Stimulated activated naive CD4-positive, alpha-beta T cell treated with Interleukin-2 at 50 U/mL for 16 hours (primary cell): Measurements from ENCODE around the gene FAM124A.

ENCODE experiments used
- DNase-seq: peaks from one replicate; lab custom pipeline; 2025; lab: John Stamatoyannopoulos, UW

The FAM124A gene, protein sequence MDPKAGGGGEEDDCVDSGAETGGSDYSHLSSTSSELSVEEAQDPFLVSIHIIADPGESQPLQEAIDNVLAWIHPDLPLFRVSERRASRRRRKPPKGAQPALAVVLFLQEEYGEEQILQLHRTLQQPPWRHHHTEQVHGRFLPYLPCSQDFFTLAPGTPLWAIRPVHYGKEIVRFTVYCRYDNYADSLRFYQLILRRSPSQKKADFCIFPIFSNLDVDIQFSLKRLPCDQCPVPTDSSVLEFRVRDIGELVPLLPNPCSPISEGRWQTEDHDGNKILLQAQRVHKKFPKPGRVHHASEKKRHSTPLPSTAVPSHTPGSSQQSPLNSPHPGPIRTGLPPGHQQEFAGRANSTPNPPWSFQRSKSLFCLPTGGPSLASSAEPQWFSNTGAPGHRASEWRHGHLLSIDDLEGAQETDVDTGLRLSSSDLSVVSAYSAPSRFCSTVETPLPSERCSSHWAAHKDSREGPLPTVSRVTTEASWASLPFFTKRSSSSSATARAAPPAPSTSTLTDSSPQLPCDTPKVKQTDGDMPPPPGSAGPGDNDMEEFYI

DNA sequence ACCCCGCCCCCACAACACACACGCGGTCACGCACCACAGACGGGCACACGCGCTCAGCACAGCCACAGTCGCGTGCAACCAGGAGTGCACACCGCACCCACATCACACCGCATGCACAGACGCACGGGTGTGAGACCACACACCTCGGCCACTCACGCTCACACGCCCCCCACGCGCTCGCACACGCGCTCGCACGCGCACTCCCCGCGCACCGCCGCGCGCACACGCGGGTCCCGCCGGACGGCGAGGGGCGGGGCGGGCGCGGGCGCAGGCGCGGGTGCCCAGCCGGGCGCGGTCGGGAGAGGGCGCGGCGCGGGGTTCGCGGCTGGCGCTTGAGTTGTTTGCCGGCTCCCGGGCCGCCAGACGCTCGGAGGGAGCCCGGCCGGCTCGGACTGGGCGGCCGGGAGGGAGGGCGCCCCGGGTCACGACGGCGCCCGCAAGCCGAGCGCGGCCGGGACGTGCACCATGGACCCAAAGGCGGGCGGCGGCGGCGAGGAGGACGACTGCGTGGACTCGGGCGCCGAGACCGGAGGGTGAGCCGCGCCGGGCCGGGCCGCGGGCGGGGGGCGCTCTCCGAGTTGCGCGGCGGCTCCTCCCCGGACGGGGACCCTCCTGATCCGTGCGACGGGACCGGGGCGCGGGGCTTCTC is at the start of gene FAM124A:
Gene FAM124A, plus strand, starts transcription at position 362 of the 649 bp plus-strand sequence. Its CDS starts 104 bp downstream, at position 466.
- DNase-seq: peak; percentile 17

DNA sequence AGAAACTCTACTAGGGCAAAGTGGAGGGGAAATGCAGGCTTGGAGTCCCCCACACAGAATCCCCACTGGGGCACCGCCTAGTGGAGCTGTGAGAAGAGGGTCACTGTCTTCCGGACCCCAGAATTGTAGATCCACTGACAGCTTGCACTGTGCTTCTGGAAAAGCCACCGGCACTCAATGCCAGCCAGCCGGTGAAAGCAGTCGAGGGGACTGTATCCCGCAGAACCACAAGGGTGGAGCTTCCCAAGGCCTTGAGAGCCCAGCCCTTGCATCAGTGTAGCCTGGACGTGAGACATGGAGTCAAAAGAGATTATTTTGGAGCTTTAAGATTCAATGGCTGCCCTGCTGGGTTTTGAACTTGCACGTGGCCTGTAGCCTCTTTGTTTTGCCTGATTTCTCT is 47.2 kb upstream of the FAM124A start:
- DNase-seq: no peak

DNA sequence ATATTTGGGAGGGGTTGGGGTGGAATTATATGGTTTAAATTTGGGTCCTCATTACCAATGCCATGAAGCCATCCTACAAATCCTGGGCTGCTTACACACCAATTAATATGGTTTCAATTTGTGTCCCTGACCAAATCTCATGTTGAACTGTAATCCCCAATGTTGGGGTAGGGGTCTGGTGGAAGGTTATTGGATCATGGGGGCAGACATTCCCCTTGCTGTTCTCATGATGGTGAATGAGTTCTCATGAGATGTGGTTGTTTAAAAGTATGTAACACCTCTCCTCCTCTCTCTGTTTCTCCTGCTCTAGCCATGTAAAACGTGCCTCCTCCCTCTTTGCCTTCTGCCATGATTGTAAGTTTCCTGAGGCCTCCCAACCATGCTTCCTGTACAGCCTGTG is 46.6 kb upstream of the FAM124A start:
- no peak for DNase-seq

DNA sequence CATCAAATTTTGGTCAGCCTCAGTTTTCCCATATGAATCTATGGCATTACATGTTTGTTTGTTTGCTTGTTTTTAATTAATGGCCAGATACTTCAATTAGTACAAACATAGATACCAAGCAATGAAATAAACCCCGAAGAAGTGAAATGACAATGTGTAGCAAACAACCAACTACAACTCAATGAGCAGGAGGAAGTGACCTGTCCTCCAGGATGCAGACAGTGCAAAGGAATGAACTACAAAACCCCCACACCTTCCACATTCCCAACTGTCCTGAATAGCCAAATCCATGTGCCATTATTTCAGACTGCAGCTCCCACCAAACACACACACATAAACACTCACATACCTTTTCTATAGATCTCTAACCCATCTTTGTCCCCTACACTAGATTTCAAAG is 45.0 kb upstream of the FAM124A start:
- DNase-seq: no peak

DNA sequence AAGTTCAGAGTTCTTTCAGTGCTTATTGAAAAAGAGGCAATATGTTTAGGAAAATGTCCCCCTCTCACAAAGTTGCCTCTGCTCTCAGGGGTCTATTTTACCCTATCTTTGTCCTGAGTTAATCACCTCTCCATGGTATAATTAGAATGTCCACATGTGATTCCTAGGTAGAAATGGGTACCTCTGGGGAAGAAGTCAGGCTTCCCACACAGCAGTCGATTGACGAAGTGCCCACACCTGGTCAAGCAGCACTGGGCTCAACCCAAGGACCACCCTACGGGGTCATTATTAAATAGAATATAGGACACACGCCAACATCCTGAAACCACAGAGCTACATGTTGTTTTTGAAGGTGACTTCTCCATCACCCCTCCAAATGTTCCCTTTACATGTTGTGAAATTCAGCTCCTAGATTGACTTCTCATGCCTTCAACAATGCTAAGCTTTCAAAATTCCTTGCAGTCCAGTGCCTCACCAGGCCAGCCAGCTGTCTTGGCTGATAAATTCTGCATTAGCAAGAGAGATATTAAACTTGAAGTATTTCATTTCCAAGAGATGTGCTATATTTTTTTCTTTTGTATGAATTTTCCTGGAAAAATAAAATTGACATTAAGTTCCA is 43.6 kb upstream of the FAM124A start:
- DNase-seq: no peak

DNA sequence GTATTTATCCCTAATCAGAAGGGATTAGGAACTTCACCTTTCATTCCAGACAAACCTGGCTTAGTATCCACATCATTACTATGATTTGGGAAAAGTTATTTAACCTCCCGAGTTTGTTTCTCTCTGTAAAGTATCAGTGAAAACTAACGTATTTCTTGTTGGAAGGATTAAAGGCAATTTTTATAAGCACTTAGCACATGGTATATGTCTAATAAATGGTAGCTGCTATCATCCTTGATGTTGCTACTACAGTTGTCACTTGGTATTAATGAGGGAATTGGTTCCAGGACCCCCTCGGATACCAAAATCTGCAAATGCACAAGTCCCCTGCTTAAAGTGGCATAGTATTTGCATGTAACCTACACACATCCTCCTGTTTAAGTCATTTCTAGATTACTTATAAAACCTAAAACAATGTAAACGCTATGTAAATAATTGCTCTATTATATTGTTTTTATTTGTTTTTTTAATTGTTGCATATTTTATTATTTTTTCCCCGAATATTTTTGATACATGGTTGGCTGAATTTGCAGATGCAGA is 42.7 kb upstream of the FAM124A start:
- no peak for DNase-seq

DNA sequence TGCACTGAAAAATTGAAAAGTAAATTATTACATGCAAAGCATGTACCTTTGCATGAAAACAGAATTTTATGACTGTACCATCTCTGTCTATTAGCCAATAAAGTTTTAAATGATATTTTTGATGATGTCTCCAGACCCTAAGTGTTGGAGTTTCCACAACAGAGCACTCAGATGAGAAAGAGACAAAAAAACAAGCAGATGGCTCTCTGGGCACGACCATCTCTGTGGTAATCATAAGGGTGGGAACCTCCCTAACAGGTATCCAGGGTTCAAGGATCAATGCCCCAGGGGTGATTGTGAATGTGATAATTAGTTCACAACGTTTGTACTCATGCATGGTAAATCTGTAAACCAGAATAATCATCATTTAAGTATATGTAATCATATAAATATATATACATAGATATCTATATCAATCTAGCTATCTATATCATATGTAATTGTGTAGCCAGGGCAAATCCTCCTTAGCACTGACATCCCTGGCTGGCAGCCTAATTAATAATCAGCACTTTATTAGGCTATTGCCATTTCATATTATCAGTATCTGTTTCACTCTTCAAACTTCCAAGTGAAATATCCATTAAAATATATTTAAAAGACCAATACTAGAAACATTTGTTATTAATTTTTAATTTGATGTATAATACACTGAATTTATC is 41.2 kb upstream of the FAM124A start:
- DNase-seq: no peak

DNA sequence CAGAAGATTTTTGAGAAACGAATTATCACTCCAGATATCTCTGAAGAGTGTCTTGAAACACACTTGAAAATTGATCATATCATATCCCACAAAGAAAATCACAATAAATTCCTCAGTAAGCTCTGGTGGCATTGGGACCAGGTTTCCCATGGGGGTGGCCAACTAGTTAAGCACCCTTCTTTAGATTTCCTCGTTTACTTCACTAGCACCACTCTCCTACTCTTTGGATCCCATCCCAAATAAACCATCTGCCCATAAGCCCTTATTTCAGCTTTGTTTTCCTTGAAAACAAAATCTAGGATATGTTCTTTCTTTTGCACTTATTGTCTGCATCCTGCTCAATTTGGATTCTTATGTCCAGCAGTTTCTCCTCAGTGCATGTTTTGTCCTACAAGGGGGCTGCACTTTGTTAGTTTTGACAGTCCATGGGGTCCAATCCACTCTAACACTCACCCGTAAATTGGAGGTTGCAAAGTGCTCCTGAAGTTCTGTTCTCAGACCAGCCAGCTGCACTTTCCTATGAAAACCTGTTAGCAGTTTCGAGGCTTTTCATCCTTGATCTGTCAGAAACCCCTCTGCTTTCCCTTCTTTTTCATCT is 40.3 kb upstream of the FAM124A start:
- no peak for DNase-seq

DNA sequence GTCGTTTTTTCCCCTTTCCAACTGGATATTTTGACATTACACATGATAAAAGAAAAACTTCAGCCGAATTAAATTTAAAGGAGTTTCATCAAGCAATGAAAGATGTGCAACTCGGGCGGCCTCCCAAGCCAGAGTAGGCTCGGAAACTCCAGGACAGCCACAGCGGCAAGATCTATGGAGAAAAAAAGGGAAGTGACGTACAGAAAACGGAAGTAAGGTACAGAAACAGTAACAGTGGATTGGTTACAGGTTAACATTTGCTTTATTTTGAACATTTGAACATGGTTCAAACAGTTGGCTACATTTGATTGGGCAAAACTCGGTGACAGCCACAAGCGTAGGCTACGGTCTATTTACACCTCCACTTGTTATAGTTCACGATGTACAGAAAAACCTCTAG is 30.5 kb upstream of the FAM124A start:
- DNase-seq: no peak

DNA sequence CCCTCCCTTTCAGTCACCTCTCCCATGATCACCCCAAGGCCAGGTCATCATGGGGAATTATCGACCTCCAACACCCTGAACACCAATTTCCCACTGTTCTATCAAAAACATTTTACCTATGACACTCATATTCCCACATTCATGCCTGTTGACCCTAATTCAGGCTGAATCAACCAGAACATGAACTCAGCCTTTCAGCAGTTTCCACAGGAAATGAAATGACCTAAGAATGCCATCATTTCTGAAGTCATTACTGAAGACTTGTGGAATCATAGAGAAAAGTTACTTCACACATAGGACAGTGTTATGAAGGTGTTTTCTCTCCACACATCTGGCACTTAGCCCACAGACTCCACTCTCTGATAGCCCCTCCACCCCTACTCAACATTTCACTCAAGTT is 29.9 kb upstream of the FAM124A start:
- DNase-seq: no peak

DNA sequence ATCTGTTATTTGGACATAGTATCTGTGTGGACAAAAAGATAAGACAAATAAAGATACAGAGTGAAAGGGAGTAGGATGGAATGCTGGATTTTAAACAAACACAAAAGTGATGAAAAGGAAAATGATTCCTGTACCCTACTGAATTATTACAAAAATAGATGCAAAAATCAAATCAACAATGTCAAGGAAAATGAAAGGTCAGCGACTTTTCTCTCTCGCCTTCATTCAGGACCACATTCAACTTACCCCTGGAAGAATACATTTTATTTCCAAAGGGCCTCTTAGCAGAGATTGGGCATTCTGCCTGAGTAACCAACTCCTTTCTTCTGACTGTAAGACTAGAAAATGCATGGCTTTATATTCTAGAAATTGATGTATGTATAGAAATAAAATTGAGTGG is 28.8 kb upstream of the FAM124A start:
- DNase-seq: no peak

DNA sequence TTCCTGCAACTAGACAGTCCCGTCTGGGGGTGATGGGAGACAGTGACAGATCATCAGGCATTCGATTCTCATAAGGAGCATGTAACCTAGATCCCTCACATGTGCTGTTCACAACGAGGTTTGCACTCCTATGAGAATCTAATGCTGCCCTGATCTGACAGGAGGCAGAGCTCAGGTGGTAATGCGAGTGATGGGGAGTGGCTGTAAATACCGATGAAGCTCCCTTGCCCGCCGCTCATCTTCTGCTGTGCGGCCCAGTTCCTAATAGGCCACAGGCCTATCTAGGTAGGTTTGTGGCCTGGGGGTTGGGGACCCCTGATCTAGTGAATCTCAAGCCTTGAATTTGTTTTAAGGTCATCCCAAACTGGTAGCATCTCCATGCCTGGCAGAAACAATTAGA is 27.3 kb upstream of the FAM124A start:
- DNase-seq: no peak

DNA sequence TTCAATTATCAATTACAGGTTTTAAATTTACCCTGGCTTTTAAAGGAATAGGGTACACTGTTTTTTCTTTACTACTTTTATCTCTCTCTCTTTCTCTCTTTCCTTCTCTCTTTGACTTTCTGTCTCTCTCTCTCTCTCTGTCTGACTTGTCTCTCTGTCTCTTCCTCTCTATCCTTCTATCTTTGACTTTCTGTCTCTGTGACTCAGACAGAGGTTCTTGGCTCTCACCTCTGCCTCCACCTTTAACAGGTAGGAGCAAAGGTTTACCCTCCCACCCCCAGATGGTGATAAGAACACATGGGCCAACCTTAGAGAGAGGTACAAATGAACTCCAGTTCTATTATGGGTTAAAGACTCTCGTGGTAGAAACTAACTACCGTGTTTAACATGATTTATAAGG is 20.3 kb upstream of the FAM124A start:
- DNase-seq: no peak

DNA sequence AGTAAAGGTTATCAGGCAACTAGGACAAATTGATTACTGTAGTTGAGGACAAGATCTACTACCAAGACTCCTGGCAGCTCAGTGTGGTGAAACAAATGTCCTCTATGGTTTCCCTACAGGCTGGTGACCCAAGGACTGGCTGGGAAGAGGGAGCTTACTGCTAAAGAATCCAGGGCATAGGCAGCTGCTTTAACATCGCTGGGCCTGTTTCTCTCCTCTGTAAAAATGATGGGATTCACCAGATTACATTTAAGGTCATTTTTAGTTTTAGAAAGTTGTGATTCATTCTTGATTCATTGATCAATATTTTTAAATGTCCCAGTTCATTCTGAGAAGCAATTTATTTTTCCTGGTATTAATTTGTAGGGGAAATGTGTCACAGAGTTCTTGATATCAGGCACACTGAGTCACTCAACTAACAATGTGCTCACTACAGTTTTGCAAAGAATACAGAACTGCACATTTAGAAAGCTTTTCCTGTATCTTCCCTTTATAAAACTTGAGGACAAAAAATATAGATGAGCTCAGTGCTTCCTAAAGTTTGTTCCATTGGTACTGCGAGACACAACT is 19.6 kb upstream of the FAM124A start:
- no peak for DNase-seq

DNA sequence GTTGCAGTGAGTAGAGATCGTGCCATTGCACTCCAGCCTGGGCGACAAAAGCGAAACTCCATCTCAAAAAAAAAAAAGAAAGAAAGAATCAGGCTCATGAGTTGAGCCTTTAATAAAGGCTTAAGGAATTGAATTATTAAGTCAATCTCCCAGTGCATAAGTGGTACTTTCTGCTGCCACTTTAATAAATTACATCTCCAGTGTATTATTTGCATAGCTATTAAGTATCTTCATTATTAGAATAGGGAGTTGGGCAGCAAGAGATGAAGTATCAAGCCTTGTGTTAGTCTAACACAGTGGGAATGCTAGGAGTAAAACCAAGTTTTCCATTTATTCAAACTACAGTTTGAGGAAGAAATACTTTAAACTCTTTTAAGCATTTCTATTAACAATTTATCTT is 15.6 kb upstream of the FAM124A start:
- DNase-seq: no peak

DNA sequence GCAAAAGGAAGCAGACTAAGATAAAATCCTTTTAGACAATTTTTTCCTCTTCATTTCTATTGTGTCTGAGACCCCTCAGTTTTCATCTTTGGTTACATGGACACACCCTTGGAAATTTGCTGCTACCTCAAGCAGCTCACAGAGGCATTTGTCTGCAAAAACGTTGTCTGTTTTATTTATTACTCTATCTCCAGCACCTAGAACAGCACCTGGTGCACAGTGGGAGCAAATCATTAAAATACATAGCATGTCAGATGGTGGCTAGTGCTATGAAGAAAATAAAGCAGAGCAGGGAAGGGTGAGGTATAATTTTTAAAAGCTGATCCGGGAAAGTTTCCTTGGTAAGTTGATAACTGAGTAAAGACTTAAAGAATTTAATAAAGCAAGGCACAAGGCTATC is 14.3 kb upstream of the FAM124A start:
- DNase-seq: no peak

DNA sequence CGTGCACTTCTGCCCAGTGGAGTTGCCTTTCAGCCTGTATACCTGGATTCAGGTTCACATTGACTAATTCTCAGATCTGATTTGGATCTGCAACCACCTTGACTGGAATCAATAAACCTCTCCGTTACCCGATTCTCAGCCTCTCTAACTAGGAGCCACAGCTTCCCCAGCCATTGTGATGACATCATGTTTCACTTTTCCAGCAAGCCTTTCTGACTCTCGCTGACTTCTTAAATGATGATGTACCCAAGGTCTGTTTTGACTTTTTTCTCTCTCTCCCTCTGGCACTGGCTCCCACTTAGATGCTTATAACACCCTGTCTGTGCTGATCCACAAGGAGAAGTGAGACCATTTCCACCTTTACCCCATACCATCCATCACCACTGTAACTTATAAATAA is 13.5 kb upstream of the FAM124A start:
- DNase-seq: no peak

DNA sequence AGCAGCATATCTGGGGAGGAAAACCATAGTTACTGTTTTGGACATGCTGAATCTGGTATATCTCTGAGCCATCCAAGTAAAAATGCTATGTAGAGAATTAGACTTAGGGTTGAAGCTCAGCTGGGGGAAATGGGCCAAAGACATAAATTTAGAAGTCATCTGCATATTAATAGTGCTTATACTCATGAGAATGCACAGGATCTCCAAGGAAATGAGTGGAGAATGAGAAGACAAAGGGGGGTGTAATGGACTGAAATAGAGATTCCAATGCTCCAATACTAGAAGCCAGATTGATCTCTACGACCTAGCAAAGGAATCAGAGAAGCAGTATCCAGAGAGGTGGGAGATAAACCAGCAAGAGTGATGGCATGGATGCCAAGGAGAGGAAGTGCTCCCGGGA is 10.3 kb upstream of the FAM124A start:
- DNase-seq: no peak

DNA sequence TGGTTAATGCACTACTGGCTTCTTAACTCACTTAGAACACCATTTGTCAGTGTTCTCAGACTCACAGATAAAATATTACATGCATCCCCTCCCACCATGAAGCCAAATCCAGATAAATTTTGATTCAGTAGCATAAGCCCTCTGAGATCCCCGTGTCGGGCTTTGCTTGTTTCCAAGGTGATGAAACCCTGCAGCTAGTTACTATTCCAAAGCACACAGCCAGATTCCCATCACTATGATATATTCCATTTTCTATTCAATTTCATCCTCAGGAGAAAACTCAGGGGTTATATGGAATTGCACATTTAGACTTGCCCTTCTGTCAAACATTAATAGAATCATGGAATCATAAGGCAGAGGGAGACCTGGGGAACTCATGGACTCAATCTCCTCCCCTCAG is 9.4 kb upstream of the FAM124A start:
- DNase-seq: no peak

DNA sequence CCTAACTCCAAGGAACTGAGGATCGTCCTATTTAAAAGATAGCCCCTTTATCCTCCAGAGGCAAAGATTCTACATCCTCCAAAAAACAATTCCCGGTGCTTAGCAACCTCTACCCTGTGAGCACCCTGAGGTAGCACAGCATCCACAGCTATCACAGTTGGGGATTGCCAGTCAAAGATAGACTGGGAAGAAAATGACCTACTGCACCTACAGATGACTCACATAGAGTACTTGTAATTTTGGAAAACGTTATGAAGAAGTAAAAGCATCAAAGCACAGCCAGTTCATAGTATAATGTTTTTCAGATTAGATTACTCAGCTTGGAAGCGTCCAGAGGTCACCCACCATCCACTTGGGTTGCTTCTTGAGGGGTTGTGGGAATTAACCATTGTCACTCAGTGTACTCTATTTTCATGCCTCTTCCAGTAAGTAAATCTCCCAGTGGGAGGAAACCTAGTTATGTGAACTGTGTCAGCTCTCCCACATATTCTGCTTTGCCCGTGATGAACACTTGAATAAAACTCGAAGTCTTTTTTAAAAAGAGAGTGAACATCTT is 8.9 kb upstream of the FAM124A start:
- DNase-seq: no peak

DNA sequence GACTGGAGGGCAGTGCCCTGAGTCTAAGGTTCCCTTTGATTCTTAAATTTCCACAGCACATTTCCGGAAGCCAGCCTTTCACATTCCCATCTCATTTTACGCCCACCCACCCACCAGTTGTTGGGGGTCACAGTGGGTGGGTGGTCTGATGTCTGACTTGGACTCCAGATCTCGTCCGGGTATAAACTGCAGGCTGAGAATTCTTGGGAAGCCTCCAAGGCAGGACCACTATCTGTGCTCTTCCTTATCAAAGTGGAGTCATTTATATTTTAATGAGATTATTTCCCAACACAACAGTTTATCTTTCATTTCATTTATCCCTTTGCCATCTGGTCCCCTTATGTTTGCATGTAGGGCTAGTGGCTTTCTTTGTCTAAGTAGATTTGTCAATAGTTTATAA is 3.6 kb upstream of the FAM124A start:
- DNase-seq: no peak
